GM12878 (cell line): ENCODE measurements around the gene ZDBF2. TPM values are rescaled to one million over a fixed set of nuclear protein-coding genes. Genes with fewer than 3 reads are reported as not detected.
"Not testable (repeated sequence)": the region's sequence is repeated elsewhere in the genome, so short reads cannot be mapped to it uniquely, and the experiment has no call there.

ENCODE experiments used
- ATAC-seq: fragments of 200-7000 bp; cut with Tn5 transposase; 3 replicates; pipeline ENCODE4 v1.9.1; 2020; ENCODE audit warnings: mild to moderate bottlenecking, moderate library complexity
- BruUV-seq: library from RNA; stranded (reverse); fragments of 400-500 nt; replicated peaks from 2 replicates; lab custom pipeline; 2021; lab: Mats Ljungman, UMichigan
- CTCF ChIA-PET: fragments of 300-600 bp; sonication (Branson Sonifier 250); formaldehyde crosslinking; extraction: SDS; loops from one replicate; lab custom pipeline; 2021; ENCODE audit warnings: inconsistent platforms; lab: Yijun Ruan, JAX
- POLR2A ChIA-PET: fragments of 350-600 bp; formaldehyde crosslinking; extraction: SDS; loops from one replicate; lab custom pipeline; 2021; ENCODE audit warnings: inconsistent platforms; lab: Charles Lee
- RAD21 ChIA-PET: fragments of 300-600 bp; sonication (Branson Sonifier 250); formaldehyde crosslinking; loops from one replicate; lab custom pipeline; 2023; ENCODE audit warnings: antibody characterized with exemption; ENCODE audit not compliant: unreplicated experiment; lab: Charles Lee
- SMC1A ChIA-PET: fragments of 300-600 bp; sonication (Branson Sonifier 250); formaldehyde crosslinking; loops from one replicate; lab custom pipeline; 2023; ENCODE audit not compliant: unreplicated experiment, uncharacterized antibody; lab: Charles Lee
- DNase-seq: peaks from one replicate; pipeline ENCODE4 v3.0.0-alpha.2; 2011; ENCODE audit warnings: low read depth, low spot score
- FAIRE-seq: peaks from 3 replicates; lab custom pipeline; 2011; peaks lifted over from hg19 to GRCh38; lab: Jason Lieb, UNC
- H2AFZ ChIP-seq: 2 replicates; pipeline ENCODE4 v1.6.0; 2011; ENCODE audit warnings: low read depth, low read length, control low read depth; ENCODE audit not compliant: control insufficient read depth
- H3K27ac ChIP-seq: 2 replicates; pipeline ENCODE4 v1.5.1; 2011; ENCODE audit warnings: control low read depth; ENCODE audit not compliant: control insufficient read depth, insufficient read depth
- H3K27me3 ChIP-seq, 2 experiments: replicated peaks in 1 of 2; 2 replicates each; pipeline versions ENCODE4 v1.6.0 to v1.6.1; 2011; ENCODE audit warnings: low read length in 1 of 2; ENCODE audit not compliant: control insufficient read depth in 2 of 2, insufficient read depth in 2 of 2
- H3K36me3 ChIP-seq, 2 experiments: 2 replicates each; pipeline ENCODE4 v1.5.1; 2011; ENCODE audit warnings: low read length in 1 of 2; ENCODE audit not compliant: control insufficient read depth in 2 of 2, insufficient read depth in 2 of 2
- H3K4me1 ChIP-seq: 2 replicates; pipeline ENCODE4 v1.6.1; 2011; ENCODE audit warnings: mild to moderate bottlenecking, low read length, moderate library complexity, mixed read lengths; ENCODE audit not compliant: control insufficient read depth, insufficient read depth
- H3K4me2 ChIP-seq: 2 replicates; pipeline ENCODE4 v1.6.0; 2011; ENCODE audit warnings: control low read depth; ENCODE audit not compliant: control insufficient read depth, insufficient read depth
- H3K4me3 ChIP-seq: fragments of 200-600 bp; sonication (generic); 2 replicates; pipeline ENCODE4 v1.5.1; 2016
- H3K79me2 ChIP-seq: 2 replicates; pipeline ENCODE4 v1.6.0; 2011; ENCODE audit warnings: low read length; ENCODE audit not compliant: control insufficient read depth, insufficient read depth
- H3K9ac ChIP-seq: 2 replicates; pipeline ENCODE4 v1.8.0; 2011; ENCODE audit warnings: low read length, control low read depth, mixed read lengths; ENCODE audit not compliant: control insufficient read depth, insufficient read depth
- H3K9me3 ChIP-seq: replicated peaks from 3 replicates; pipeline ENCODE4 v1.5.1; 2011; ENCODE audit warnings: mild to moderate bottlenecking, low read length; ENCODE audit not compliant: control insufficient read depth, insufficient read depth
- H4K20me1 ChIP-seq: 2 replicates; pipeline ENCODE4 v1.6.0; 2011; ENCODE audit not compliant: control insufficient read depth, insufficient read depth
- ELK1 ChIP-seq: IDR thresholded peaks from 2 replicates; pipeline ENCODE4 v1.6.1; 2012; ENCODE audit warnings: low read depth, low read length, improper control_type of control experiment
- PAX8 ChIP-seq: fragments of 450-650 bp; IDR thresholded peaks from 2 replicates; pipeline ENCODE4 v1.6.1; 2017; ENCODE audit warnings: mild to moderate bottlenecking, moderate library complexity
- USF1 ChIP-seq: IDR thresholded peaks from 2 replicates; pipeline ENCODE4 v1.6.1; 2011; ENCODE audit warnings: borderline replicate concordance, low read depth, mild to moderate bottlenecking, moderate library complexity, mixed read lengths, low read length; ENCODE audit not compliant: insufficient read depth; ENCODE audit errors: extremely low read length
- ZSCAN29 ChIP-seq: fragments of 450-650 bp; IDR thresholded peaks from 2 replicates; pipeline ENCODE4 v1.6.1; 2017; ENCODE audit warnings: mild to moderate bottlenecking, moderate library complexity
- WGBS: methylation state at CpG from one replicate; pipeline ENCODE4 v1.1.6; 2016; ENCODE audit warnings: low lambda C conversion rate; ENCODE audit not compliant: insufficient replicate concordance, insufficient coverage; ENCODE audit errors: missing lambda C conversion rate; 5-methylcytosine and 5-hydroxymethylcytosine counted together
- in situ Hi-C: fragments of 300-500 bp; cut with MboI; formaldehyde crosslinking; loops from 9 replicates; pipeline ENCODE4 v1.14.3; 2018; ENCODE audit warnings: mixed read lengths
- intact Hi-C: fragments of 100-400 bp; cut with micrococcal nuclease; formaldehyde crosslinking; loops from one replicate; pipeline ENCODE4 v1.14.2; 2022; ENCODE audit not compliant: unreplicated experiment
- polyA plus RNA-seq, 11 experiments: library from polyadenylated mRNA; depleted of rRNA in 4 of 11; unstranded in 6 of 11; stranded (reverse) in 5 of 11; fragments of >200 nt; fragmentation: Nextera tagmentation in 4 of 11; fragmentation: Illumina TruSeq in 1 of 11; extraction: Ambion mirVana in 4 of 11; extraction: Trizol in 1 of 11; gene quantifications; 1 replicate in 1 of 11; 2 replicates in 10 of 11; pipeline versions ENCODE4 v1.2.1 to v1.2.3, GENCODE V29; 2011 to 2016; ENCODE audit warnings: inconsistent platforms in 2 of 11, missing spikeins in 2 of 11, low read depth in 1 of 11
- total RNA-seq, 4 experiments: library from RNA; depleted of rRNA in 3 of 4; stranded (reverse); fragments of >200 nt in 3 of 4; fragmentation: Illumina TruSeq in 1 of 4; extraction: Trizol in 1 of 4; gene quantifications; 2 replicates each; pipeline versions ENCODE4 v1.2.1 to v1.2.3, GENCODE V29; 2013 to 2021

ZDBF2 gene
- total and polyA plus RNA-seq, 10 of the 15 experiments (the other 5 are each of a cell fraction or from before 2014, with no cell fraction given), result 0.60 to 21.1 (median 4.2) TPM

GRCh38 chr2:206228636-206229035 lies 45.8 kb upstream of the ZDBF2 start:
- H3K9ac ChIP-seq, H3K9me3 ChIP-seq, RAD21 ChIA-PET, H3K36me3 ChIP-seq, H3K4me2 ChIP-seq, H3K27me3 ChIP-seq, CTCF ChIA-PET, H4K20me1 ChIP-seq, ATAC-seq, POLR2A ChIA-PET, intact Hi-C loops, FAIRE-seq, H2AFZ ChIP-seq, SMC1A ChIA-PET, BruUV-seq, in situ Hi-C loops, H3K4me3 ChIP-seq, H3K4me1 ChIP-seq, DNase-seq, H3K27ac ChIP-seq, H3K79me2 ChIP-seq: not testable (repeated sequence)
- WGBS, result 61% methylated on average over 9 of the region's 9 CpGs

- Histone ChIP-seq H4K20me1 (no peaks in the 10 kb centered on the region), H3K9me3 (no peaks in the 10 kb centered on the region), H3K27ac (no peak overlapping the region), H3K4me1 (peaks cover 8% of the 10 kb centered on the region), H2AFZ (no peak overlapping the region), H3K9ac (no peak overlapping the region), H3K27me3 (no peaks in the 10 kb centered on the region; a peak in 1 of 4 replicates), H3K4me3 (no peak overlapping the region), H3K36me3 (no peaks in the 10 kb centered on the region), H3K79me2 (no peaks in the 10 kb centered on the region), H3K4me2 (no peak overlapping the region)
- ChIA-PET RAD21 (no interaction called here), SMC1A (no interaction called here), CTCF (no interaction called here), POLR2A (no interaction called here)
- no peak for TF ChIP-seq USF1
- TF ChIP-seq ELK1, result no peak
- TF ChIP-seq PAX8, result no peak
- TF ChIP-seq ZSCAN29, result no peak
- no peak for ATAC-seq
- no peak for FAIRE-seq
- in situ Hi-C loops (no loop called here), intact Hi-C loops (no loop called here)
- BruUV-seq, result no TSS peak
- DNase-seq, result no peak
These were observed 44.8 kb upstream of the ZDBF2 start for GRCh38 chr2:206229642-206230041.
